K562 (cell line): ENCODE data around the gene NINJ1. TPM values are rescaled to one million over a fixed set of nuclear protein-coding genes. Genes with fewer than 3 reads are reported as not detected.

Source experiments
- ATAC-seq: fragments of 200-7000 bp; cut with Tn5 transposase; 3 replicates; pipeline ENCODE4 v1.9.1; 2020; ENCODE audit warnings: moderate library complexity
- BruUV-seq: library from RNA; stranded (reverse); fragments of 400-500 nt; replicated peaks from 2 replicates; lab custom pipeline; 2021; lab: Mats Ljungman, UMichigan
- CTCF ChIA-PET: fragments of 300-600 bp; formaldehyde crosslinking; extraction: SDS; loops from one replicate; lab custom pipeline; 2021; ENCODE audit warnings: low intra/inter-chr PET ratio; lab: Yijun Ruan, JAX
- POLR2A ChIA-PET: fragments of 300-600, 350-650 bp; sonication (Branson Sonifier 250); formaldehyde crosslinking; extraction: SDS; loops from one replicate; lab custom pipeline; 2021; ENCODE audit warnings: antibody characterized with exemption, inconsistent platforms; lab: Yijun Ruan, JAX
- DNase-seq, 4 experiments: peaks; one replicate each; pipeline versions ENCODE4 v3.0.0 to v3.0.0-alpha.2; 2011 to 2018; ENCODE audit warnings: low spot score in 3 of 4, mixed read lengths in 3 of 4; ENCODE audit errors: extremely low read depth in 1 of 4
- FAIRE-seq: peaks from 2 replicates; lab custom pipeline; 2011; peaks lifted over from hg19 to GRCh38; lab: Jason Lieb, UNC
- H2AFZ ChIP-seq: 2 replicates; pipeline ENCODE4 v1.6.0; 2011; ENCODE audit warnings: low read depth, low read length, control low read depth, inconsistent platforms
- H3K27ac ChIP-seq: fragments of 200-600 bp; 3 replicates; pipeline ENCODE4 v1.8.0; 2011; ENCODE audit warnings: low read depth, mild to moderate bottlenecking, control low read depth, inconsistent platforms, low read length, moderate library complexity, mixed read lengths; ENCODE audit errors: extremely low read depth
- H3K27me3 ChIP-seq, 2 experiments: fragments of 300-600 bp in 1 of 2; 2 replicates in 1 of 2; 3 replicates in 1 of 2; pipeline versions ENCODE4 v1.6.0 to v1.8.0; 2011; ENCODE audit warnings: inconsistent platforms in 2 of 2, low read length in 2 of 2, mild to moderate bottlenecking in 1 of 2, mixed read lengths in 1 of 2, moderate library complexity in 1 of 2; ENCODE audit not compliant: control insufficient read depth in 2 of 2, insufficient read depth in 2 of 2
- H3K36me3 ChIP-seq: fragments of 300-600 bp; 3 replicates; pipeline ENCODE4 v1.8.0; 2011; ENCODE audit warnings: mild to moderate bottlenecking, low read length, inconsistent platforms; ENCODE audit not compliant: control insufficient read depth, insufficient read depth
- H3K4me1 ChIP-seq, 2 experiments: fragments of 200-600 bp in 1 of 2; replicated peaks in 1 of 2; 2 replicates in 1 of 2; 3 replicates in 1 of 2; pipeline versions ENCODE4 v1.5.1 to v1.8.0; 2011; ENCODE audit warnings: inconsistent platforms in 2 of 2, low read length in 2 of 2, mild to moderate bottlenecking in 1 of 2, mixed read lengths in 1 of 2, moderate library complexity in 1 of 2; ENCODE audit not compliant: control insufficient read depth in 2 of 2, insufficient read depth in 2 of 2
- H3K4me2 ChIP-seq: 2 replicates; pipeline ENCODE4 v1.6.1; 2011; ENCODE audit warnings: low read length, control low read depth, inconsistent platforms, mixed read lengths; ENCODE audit not compliant: insufficient read depth
- H3K4me3 ChIP-seq: fragments of 200-600 bp; sonication (generic), shearing (Covaris generic); 2 replicates; pipeline ENCODE4 v1.5.1; 2016; ENCODE audit warnings: control low read depth, inconsistent platforms
- H3K79me2 ChIP-seq: fragments of 200-600 bp; 3 replicates; pipeline ENCODE4 v1.8.0; 2011; ENCODE audit warnings: low read length, inconsistent platforms; ENCODE audit not compliant: control insufficient read depth, insufficient read depth
- H3K9ac ChIP-seq, 2 experiments: 2 replicates each; pipeline versions ENCODE4 v1.6.0 to v1.6.1; 2011; ENCODE audit warnings: low read depth in 2 of 2, low read length in 2 of 2, control low read depth in 1 of 2, inconsistent platforms in 1 of 2, mild to moderate bottlenecking in 1 of 2, mixed read lengths in 1 of 2; ENCODE audit not compliant: insufficient read depth in 1 of 2
- H3K9me1 ChIP-seq: one replicate; pipeline ENCODE4 v1.6.0; 2011; ENCODE audit warnings: inconsistent platforms, mild to moderate bottlenecking, low read length, moderate library complexity; ENCODE audit not compliant: control insufficient read depth, insufficient read depth
- H3K9me3 ChIP-seq: replicated peaks from 2 replicates; pipeline ENCODE4 v1.5.1; 2011; ENCODE audit warnings: low read depth, low read length, inconsistent platforms; ENCODE audit not compliant: control insufficient read depth, insufficient read depth
- H4K20me1 ChIP-seq: replicated peaks from 2 replicates; pipeline ENCODE4 v1.6.1; 2011; ENCODE audit warnings: low read length, inconsistent platforms, mixed read lengths; ENCODE audit not compliant: control insufficient read depth, insufficient read depth
- CCNT2 ChIP-seq: IDR thresholded peaks from 2 replicates; pipeline ENCODE4 v1.6.1; 2011; ENCODE audit warnings: borderline replicate concordance, low read depth, mild to moderate bottlenecking, moderate library complexity, mixed read lengths, low read length; ENCODE audit not compliant: insufficient read length; ENCODE audit errors: extremely low read depth
- CHD1 ChIP-seq: fragments of 200-600 bp; sonication (generic); IDR thresholded peaks from one replicate; pipeline ENCODE4 v1.6.1; 2012; ENCODE audit warnings: mild to moderate bottlenecking, moderate library complexity, low read length, inconsistent platforms
- FOXP1 ChIP-seq: sonication (generic); formaldehyde crosslinking; IDR thresholded peaks from 2 replicates; pipeline ENCODE4 v1.8.0; 2022; ENCODE audit warnings: mild to moderate bottlenecking, missing genetic modification reagents
- MGA ChIP-seq: fragments of 450-650 bp; IDR thresholded peaks from 2 replicates; pipeline ENCODE4 v1.6.1; 2016; ENCODE audit warnings: mild to moderate bottlenecking, moderate library complexity
- PHB2 ChIP-seq: fragments of 450-650 bp; IDR thresholded peaks from 2 replicates; pipeline ENCODE4 v1.6.1; 2017; ENCODE audit warnings: low read depth
- SREBF2 ChIP-seq: sonication (generic); formaldehyde crosslinking; IDR thresholded peaks from 2 replicates; pipeline ENCODE4 v1.4.0; 2020; ENCODE audit warnings: mild to moderate bottlenecking, missing genetic modification reagents
- SRF ChIP-seq, 2 experiments: fragments of 250-450, 450-650 bp in 1 of 2; sonication (Bioruptor Pico) in 1 of 2; sonication (generic) in 1 of 2; formaldehyde crosslinking; IDR thresholded peaks; 2 replicates each; pipeline versions ENCODE4 v1.5.0 to v1.5.1; 2020 to 2022; ENCODE audit warnings: mild to moderate bottlenecking in 1 of 2, missing genetic modification reagents in 1 of 2
- WGBS: fragments of 100-300 bp; shearing (Covaris generic); methylation state at CpG from one replicate; pipeline ENCODE4 v1.1.6; 2016; ENCODE audit warnings: low coverage, mixed read lengths; ENCODE audit not compliant: insufficient coverage; ENCODE audit errors: missing lambda C conversion rate; 5-methylcytosine and 5-hydroxymethylcytosine counted together
- in situ Hi-C: fragments of 300-500 bp; cut with MboI; formaldehyde crosslinking; loops from 4 replicates; pipeline ENCODE4 v1.15.0; 2018; ENCODE audit warnings: inconsistent platforms, mixed read lengths
- intact Hi-C: fragments of 100-400 bp; cut with micrococcal nuclease; formaldehyde crosslinking; loops from 2 replicates; pipeline ENCODE4 v1.14.2; 2022
- polyA plus RNA-seq, 8 experiments: library from polyadenylated mRNA; depleted of rRNA in 4 of 8; stranded (reverse) in 5 of 8; unstranded in 3 of 8; fragments of >200 nt; fragmentation: Nextera tagmentation in 2 of 8; fragmentation: Illumina TruSeq in 1 of 8; extraction: Ambion mirVana in 2 of 8; extraction: Trizol in 1 of 8; gene quantifications; 2 replicates each; pipeline versions ENCODE4 v1.2.1 to v1.2.3, GENCODE V29; 2011 to 2014; ENCODE audit warnings: inconsistent platforms in 1 of 8, missing spikeins in 1 of 8
- total RNA-seq, 7 experiments: library from RNA; depleted of rRNA in 6 of 7; stranded (reverse); fragments of >200 nt in 6 of 7; fragmentation: Illumina TruSeq in 2 of 7; extraction: Trizol in 2 of 7; gene quantifications; 2 replicates each; pipeline versions ENCODE4 v1.2.1 to v1.2.3, GENCODE V29; 2011 to 2021; ENCODE audit warnings: low replicate concordance in 1 of 7

NINJ1 gene
- total and polyA plus RNA-seq, 9 of the 15 experiments (the other 6 are each of a cell fraction or from before 2014, with no cell fraction given), result 0.13 to 8.4 (median 4.9) TPM

- ChIA-PET CTCF (no interaction called here), POLR2A (interaction anchor here (0.7 to 2.9 kb wide), 4 partner anchors 9 to 36 kb away, joined by 3 to 16 read pairs (median 3); partner anchors contain the start of gene NINJ1)
- BruUV-seq, result no TSS peak
- no peak for TF ChIP-seq MGA
- no peak for TF ChIP-seq CHD1
- no peak for TF ChIP-seq SREBF2 (CRISPR knock-in tag)
- TF ChIP-seq SRF (CRISPR knock-in tag; IDR thresholded peaks at IDR 0.05), result no peak
- TF ChIP-seq PHB2, result no peak
- TF ChIP-seq FOXP1 (CRISPR knock-in tag), result no peak
- TF ChIP-seq CCNT2, result no peak
These were observed 35.7 kb downstream of the NINJ1 start for GRCh38 chr9:93098236-93098946.

More at GRCh38 chr9:93098236-93098946, 35.7 kb downstream of the NINJ1 start:
- H2AFZ ChIP-seq, result no peak overlapping the region
- no peaks in the 10 kb centered on the region for H3K36me3 ChIP-seq
- FAIRE-seq (peak; percentile 67), ATAC-seq (no peak), DNase-seq (peak in 2 of 4 experiments; percentile 43 to 58)
- H3K9me1 ChIP-seq, result peaks cover 4% of the 10 kb centered on the region
- intact Hi-C loops, result loop anchor here (5.0 kb wide), 1 partner anchor 36 kb away; no protein-coding TSS in a partner anchor
- in situ Hi-C loops, result no loop called here
- peaks cover 20 to 50% of the 10 kb centered on the region in 2 experiments for H3K4me1 ChIP-seq
- 0 out of 2 replicates have a peak, but pooled peaks cover 4% of the 10 kb centered on the region for H4K20me1 ChIP-seq
- H3K9me3 ChIP-seq, result no peaks in the 10 kb centered on the region
- H3K4me3 ChIP-seq, result no peak overlapping the region
- WGBS, result 45% methylated on average over 15 of the region's 15 CpGs
- 0 out of 4 replicates have a peak overlapping the region, but pooled peaks of 1 of the 2 experiments have one; percentile 2 for H3K9ac ChIP-seq
- 0 out of 2 replicates have a peak overlapping the region, but pooled peaks have one; percentile 35 for H3K4me2 ChIP-seq
- no peaks in the 10 kb centered on the region; the same call in 2 of the 3 replicates for H3K79me2 ChIP-seq
- no peaks in the 10 kb centered on the region for H3K27me3 ChIP-seq
- no peak overlapping the region; the same call in 2 of the 3 replicates for H3K27ac ChIP-seq
